GM23338 (cell line): ENCODE measurements around the gene SGK1. TPM values are rescaled to one million over a fixed set of nuclear protein-coding genes. Genes with fewer than 3 reads are reported as not detected.

Experiments
- ATAC-seq: fragments of 200-7000 bp; cut with Tn5 transposase; 3 replicates; pipeline ENCODE4 v1.9.1; 2020
- DNase-seq: peaks from one replicate; pipeline ENCODE4 v3.0.0-alpha.2; 2015; ENCODE audit warnings: low spot score
- H2AFZ ChIP-seq: fragments of 200-600 bp; sonication (generic); 2 replicates; pipeline ENCODE4 v1.8.0; 2016; ENCODE audit warnings: antibody characterized with exemption, mild to moderate bottlenecking, moderate library complexity
- H3F3A ChIP-seq: fragments of 200-600 bp; sonication (generic); replicated peaks from 2 replicates; pipeline ENCODE4 v1.8.0; 2017; ENCODE audit warnings: antibody characterized with exemption, mixed run types, low read depth
- H3K27ac ChIP-seq: fragments of 200-600 bp; sonication (generic); 2 replicates; pipeline ENCODE4 v1.6.1; 2016; ENCODE audit warnings: low read depth
- H3K27me3 ChIP-seq: fragments of 200-600 bp; sonication (generic); 2 replicates; pipeline ENCODE4 v1.8.0; 2016; ENCODE audit warnings: mild to moderate bottlenecking, mixed run types, moderate library complexity; ENCODE audit not compliant: insufficient read depth
- H3K36me3 ChIP-seq: fragments of 200-600 bp; sonication (generic); 2 replicates; pipeline ENCODE4 v1.8.0; 2016; ENCODE audit warnings: mild to moderate bottlenecking; ENCODE audit not compliant: insufficient read depth
- H3K4me1 ChIP-seq: fragments of 200-600 bp; sonication (generic); 2 replicates; pipeline ENCODE4 v1.8.0; 2016; ENCODE audit warnings: mild to moderate bottlenecking, moderate library complexity; ENCODE audit not compliant: insufficient read depth
- H3K4me2 ChIP-seq: fragments of 200-600 bp; sonication (generic); 2 replicates; pipeline ENCODE4 v1.7.1; 2017; ENCODE audit warnings: mixed run types
- H3K4me3 ChIP-seq: fragments of 200-600 bp; sonication (generic); 2 replicates; pipeline ENCODE4 v1.6.1; 2016; ENCODE audit warnings: mixed run types
- H3K79me2 ChIP-seq: fragments of 200-600 bp; sonication (generic); replicated peaks from 2 replicates; pipeline ENCODE4 v1.8.0; 2017; ENCODE audit warnings: mild to moderate bottlenecking; ENCODE audit not compliant: insufficient read depth
- H3K9me2 ChIP-seq: fragments of 200-600 bp; sonication (generic); 2 replicates; pipeline ENCODE4 v1.8.0; 2017; ENCODE audit not compliant: insufficient read depth
- H4K20me1 ChIP-seq: fragments of 200-600 bp; sonication (generic); replicated peaks from 2 replicates; pipeline ENCODE4 v1.8.0; 2017; ENCODE audit warnings: mild to moderate bottlenecking; ENCODE audit not compliant: insufficient read depth
- H3K27ac Mint-ChIP-seq: 2 replicates; pipeline ENCODE4 v1.8.0; 2020; ENCODE audit warnings: inconsistent platforms, mild to moderate bottlenecking, moderate library complexity, mixed read lengths
- H3K27me3 Mint-ChIP-seq: 3 replicates; pipeline ENCODE4 v1.8.0; 2022; ENCODE audit warnings: low read depth, mild to moderate bottlenecking, moderate library complexity, mixed read lengths, inconsistent platforms; ENCODE audit not compliant: insufficient read depth, poor library complexity
- H3K36me3 Mint-ChIP-seq: 3 replicates; pipeline ENCODE4 v1.8.0; 2021; ENCODE audit warnings: low read depth, mild to moderate bottlenecking, inconsistent platforms, moderate library complexity, mixed read lengths
- H3K4me1 Mint-ChIP-seq: 3 replicates; pipeline ENCODE4 v1.8.0; 2020; ENCODE audit warnings: mild to moderate bottlenecking, inconsistent platforms, mixed read lengths
- H3K4me3 Mint-ChIP-seq: 3 replicates; pipeline ENCODE4 v1.8.0; 2021; ENCODE audit warnings: moderate library complexity, mild to moderate bottlenecking, inconsistent platforms, mixed read lengths
- H3K9me3 Mint-ChIP-seq: 3 replicates; pipeline ENCODE4 v1.8.0; 2020; ENCODE audit warnings: moderate library complexity, mild to moderate bottlenecking, inconsistent platforms, mixed read lengths
- CREB1 ChIP-seq: fragments of 250-450 bp; sonication (Bioruptor Pico); IDR thresholded peaks from 2 replicates; pipeline ENCODE4 v1.5.0; 2020; ENCODE audit warnings: low read depth, mild to moderate bottlenecking, moderate library complexity
- CTCF ChIP-seq, 2 experiments: fragments of 200-600 bp in 1 of 2; sonication (generic) in 1 of 2; conservative IDR thresholded peaks; 2 replicates each; pipeline versions ENCODE4 v1.5.1 to v1.6.1; 2016 to 2017; ENCODE audit warnings: antibody characterized with exemption in 2 of 2, low read depth in 2 of 2, mild to moderate bottlenecking in 2 of 2, moderate library complexity in 1 of 2
- ETS1 ChIP-seq: IDR thresholded peaks from 2 replicates; pipeline ENCODE4 v1.6.1; 2016; ENCODE audit warnings: antibody characterized with exemption
- EZH2 ChIP-seq: fragments of 200-600 bp; sonication (generic); IDR thresholded peaks from one replicate; pipeline ENCODE4 v1.8.0; 2017; ENCODE audit warnings: antibody characterized with exemption, mild to moderate bottlenecking, low read depth; ENCODE audit not compliant: unreplicated experiment
- EZH2phosphoT487 ChIP-seq: fragments of 200-600 bp; sonication (generic); IDR thresholded peaks from one replicate; pipeline ENCODE4 v1.8.1; 2018; ENCODE audit warnings: antibody characterized with exemption; ENCODE audit not compliant: unreplicated experiment
- JUNB ChIP-seq: IDR thresholded peaks from one replicate; pipeline ENCODE4 v1.6.1; 2016; ENCODE audit warnings: antibody characterized with exemption; ENCODE audit not compliant: unreplicated experiment
- NANOG ChIP-seq: IDR thresholded peaks from 2 replicates; pipeline ENCODE4 v1.6.1; 2016; ENCODE audit warnings: antibody characterized with exemption, borderline replicate concordance
- POLR2AphosphoS5 ChIP-seq: IDR thresholded peaks from 2 replicates; pipeline ENCODE4 v1.6.1; 2016; ENCODE audit warnings: antibody characterized with exemption, low read depth
- REST ChIP-seq: IDR thresholded peaks from one replicate; pipeline ENCODE4 v1.6.1; 2018; ENCODE audit warnings: antibody characterized with exemption; ENCODE audit not compliant: unreplicated experiment
- STAT1 ChIP-seq: IDR thresholded peaks from one replicate; pipeline ENCODE4 v1.6.1; 2016; ENCODE audit warnings: antibody characterized with exemption; ENCODE audit not compliant: unreplicated experiment
- ZNF114 ChIP-seq: fragments of 250-450 bp; sonication (Bioruptor Pico); IDR thresholded peaks from 2 replicates; pipeline ENCODE4 v1.5.0; 2020; ENCODE audit warnings: mild to moderate bottlenecking, moderate library complexity
- ZNF331 ChIP-seq: fragments of 250-450 bp; sonication (Bioruptor Pico); IDR thresholded peaks from 2 replicates; pipeline ENCODE4 v1.5.0; 2020; ENCODE audit warnings: low read depth, mild to moderate bottlenecking, moderate library complexity
- ZNF462 ChIP-seq: fragments of 250-450 bp; sonication (Bioruptor Pico); IDR thresholded peaks from 2 replicates; pipeline ENCODE4 v1.5.0; 2020; ENCODE audit warnings: mild to moderate bottlenecking, moderate library complexity
- polyA plus RNA-seq: library from polyadenylated mRNA; unstranded; fragments of >200 nt; fragmentation: Nextera tagmentation; extraction: Ambion mirVana; gene quantifications from 2 replicates; pipeline ENCODE4 v1.2.1, GENCODE V29; 2016
- total RNA-seq: library from RNA; depleted of rRNA; stranded (reverse); fragments of >200 nt; shearing (Covaris generic); gene quantifications from 2 replicates; pipeline ENCODE4 v1.2.3, GENCODE V29; 2014

Gene SGK1
- total and polyA plus RNA-seq, 2 experiments from 2014 or later = 16.3 to 37.2 TPM

- no peak for TF ChIP-seq NANOG
- no peak for TF ChIP-seq STAT1
- no peak for TF ChIP-seq ETS1
- TF ChIP-seq EZH2phosphoT487 = no peak
- no peak for TF ChIP-seq JUNB
- no peak for TF ChIP-seq ZNF462
- TF ChIP-seq REST = no peak
- TF ChIP-seq CTCF (conservative IDR thresholded peaks at IDR 0.05; ENCODE audit: low read depth in 2 of 2) = no peak
- TF ChIP-seq EZH2 = no peak
- TF ChIP-seq POLR2AphosphoS5 = no peak
- no peak for TF ChIP-seq CREB1 (CRISPR knock-in tag)
- no peak for TF ChIP-seq ZNF331 (CRISPR knock-in tag)
- TF ChIP-seq ZNF114 = no peak
- Mint-ChIP-seq H3K4me1 (no peaks in the 10 kb centered on the region), H3K9me3 (no peaks in the 10 kb centered on the region), H3K4me3 (no peak overlapping the region), H3K27me3 (peaks cover 6% of the 10 kb centered on the region), H3K27ac (no peak overlapping the region), H3K36me3 (no peaks in the 10 kb centered on the region)
- Histone ChIP-seq H2AFZ (no peak overlapping the region), H3K36me3 (no peaks in the 10 kb centered on the region), H3K9me2 (peaks cover 7% of the 10 kb centered on the region; the same call in 1 of the 2 replicates), H3K4me2 (no peak overlapping the region), H3K4me1 (no peaks in the 10 kb centered on the region), H3K79me2 (no peaks in the 10 kb centered on the region), H3K4me3 (no peak overlapping the region), H4K20me1 (no peaks in the 10 kb centered on the region), H3F3A (no peaks in the 10 kb centered on the region), H3K27ac (no peak overlapping the region), H3K27me3 (no peaks in the 10 kb centered on the region)
- no peak for DNase-seq
- ATAC-seq = no peak
These were observed 100.7 kb downstream of the SGK1 start for GRCh38 chr6:134217105-134217797.
